Measurements from ENCODE around the gene MTF1.
"Not testable (repeated sequence)": the region's sequence is repeated elsewhere in the genome, so short reads cannot be mapped to it uniquely, and the experiment has no call there.

The MTF1 gene

DNA sequence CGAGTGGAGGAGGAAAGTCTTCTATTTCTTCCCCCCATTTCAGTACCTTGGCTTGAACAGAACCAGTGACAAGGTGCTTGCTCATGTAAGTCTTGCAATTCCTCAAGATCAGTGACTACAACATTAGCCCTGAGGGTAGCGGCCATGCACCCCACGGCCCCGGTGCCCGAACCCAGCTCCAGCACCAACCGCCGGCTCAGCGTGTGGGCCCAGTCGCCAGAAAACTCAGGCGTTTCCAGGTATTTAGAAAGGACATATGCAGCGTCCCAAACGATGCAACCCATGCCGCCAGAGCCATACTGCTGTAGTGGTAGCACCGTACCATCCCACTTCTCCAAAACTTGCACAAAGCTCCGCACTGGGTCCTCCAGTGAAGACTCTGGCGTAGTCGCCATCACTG lies 76.9 kb downstream of the MTF1 start:
- DNase-seq: no peak

DNA sequence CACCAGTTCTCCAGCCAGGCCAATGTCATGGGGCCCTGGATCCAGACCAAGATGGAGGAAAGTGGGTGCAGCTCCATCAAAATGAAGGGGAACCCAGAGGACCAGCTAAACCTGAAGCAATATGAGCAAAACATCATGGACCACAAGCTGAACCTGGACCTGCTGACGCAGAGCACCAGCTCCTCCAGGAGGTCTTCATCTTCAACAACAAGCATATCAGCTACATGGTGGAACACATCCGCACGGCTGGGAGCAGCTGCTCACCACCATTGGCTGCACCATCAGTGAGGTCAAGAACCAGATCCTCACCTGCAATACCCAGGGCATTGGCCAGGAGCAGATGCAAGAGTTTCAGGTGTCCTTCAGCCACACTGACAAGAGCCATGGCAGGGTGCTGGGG lies 80.7 kb downstream of the MTF1 start:
- DNase-seq: no peak

DNA sequence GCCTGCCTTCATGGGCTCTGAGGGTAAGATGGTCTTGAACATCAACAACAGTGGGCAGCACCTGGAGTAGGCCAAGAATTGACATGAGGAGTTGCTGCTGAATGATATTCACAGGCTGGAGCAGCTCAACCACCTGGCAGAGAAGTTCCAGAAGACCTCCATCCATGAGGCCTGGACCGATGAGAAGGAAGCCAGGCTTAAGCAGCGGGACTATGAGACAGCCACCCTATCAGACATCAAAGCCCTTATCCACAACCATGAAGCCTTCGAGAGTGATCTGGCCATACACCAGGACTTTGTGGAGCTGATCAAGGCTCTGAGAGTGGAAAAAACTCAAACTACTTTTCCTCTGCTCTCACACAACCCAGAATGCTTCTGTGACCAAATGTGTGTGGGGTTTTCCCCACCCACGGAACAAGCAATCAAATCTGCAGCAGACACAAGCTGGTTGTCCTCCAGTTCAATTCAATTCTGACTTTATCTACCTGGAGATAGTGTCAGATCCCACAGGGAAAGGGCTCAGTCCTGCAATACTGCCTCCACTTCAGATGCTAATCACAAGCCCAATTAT lies 82.4 kb downstream of the MTF1 start:
- DNase-seq: no peak

DNA sequence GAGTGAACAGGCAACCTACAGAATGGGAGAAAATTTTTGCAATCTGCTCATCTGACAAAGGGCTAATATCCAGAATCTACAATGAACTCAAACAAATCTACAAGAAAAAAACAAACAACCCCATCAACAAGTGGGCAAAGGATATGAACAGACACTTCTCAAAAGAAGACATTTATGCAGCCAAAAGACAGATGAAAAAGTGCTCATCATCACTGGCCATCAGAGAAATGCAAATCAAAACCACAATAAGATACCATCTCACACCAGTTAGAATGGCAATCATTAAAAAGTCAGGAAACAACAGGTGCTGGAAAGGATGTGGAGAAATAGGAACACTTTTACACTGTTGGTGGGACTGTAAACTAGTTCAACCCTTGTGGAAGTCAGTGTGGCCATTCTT lies 88.0 kb downstream of the MTF1 start:
- not testable (repeated sequence) for DNase-seq

DNA sequence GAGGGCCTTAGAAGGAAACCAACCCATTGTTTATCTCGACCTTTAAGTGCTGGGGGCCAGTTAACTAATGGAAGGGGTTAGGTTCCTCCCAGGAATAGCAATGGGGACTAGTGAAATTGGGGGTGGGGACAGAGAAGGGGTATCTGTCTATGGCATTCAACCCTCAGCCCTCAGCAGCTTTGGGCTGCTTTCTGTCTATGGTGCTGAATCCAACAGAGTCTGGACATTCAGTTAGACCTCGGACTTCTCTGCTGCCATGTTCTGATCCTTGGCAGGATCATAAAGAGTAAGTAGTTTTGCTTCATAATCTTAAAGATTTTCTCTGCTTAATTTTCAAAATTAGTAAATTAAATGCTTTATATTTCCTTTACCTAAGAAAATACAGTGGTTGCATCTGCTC lies 91.9 kb downstream of the MTF1 start:
- no peak for DNase-seq

DNA sequence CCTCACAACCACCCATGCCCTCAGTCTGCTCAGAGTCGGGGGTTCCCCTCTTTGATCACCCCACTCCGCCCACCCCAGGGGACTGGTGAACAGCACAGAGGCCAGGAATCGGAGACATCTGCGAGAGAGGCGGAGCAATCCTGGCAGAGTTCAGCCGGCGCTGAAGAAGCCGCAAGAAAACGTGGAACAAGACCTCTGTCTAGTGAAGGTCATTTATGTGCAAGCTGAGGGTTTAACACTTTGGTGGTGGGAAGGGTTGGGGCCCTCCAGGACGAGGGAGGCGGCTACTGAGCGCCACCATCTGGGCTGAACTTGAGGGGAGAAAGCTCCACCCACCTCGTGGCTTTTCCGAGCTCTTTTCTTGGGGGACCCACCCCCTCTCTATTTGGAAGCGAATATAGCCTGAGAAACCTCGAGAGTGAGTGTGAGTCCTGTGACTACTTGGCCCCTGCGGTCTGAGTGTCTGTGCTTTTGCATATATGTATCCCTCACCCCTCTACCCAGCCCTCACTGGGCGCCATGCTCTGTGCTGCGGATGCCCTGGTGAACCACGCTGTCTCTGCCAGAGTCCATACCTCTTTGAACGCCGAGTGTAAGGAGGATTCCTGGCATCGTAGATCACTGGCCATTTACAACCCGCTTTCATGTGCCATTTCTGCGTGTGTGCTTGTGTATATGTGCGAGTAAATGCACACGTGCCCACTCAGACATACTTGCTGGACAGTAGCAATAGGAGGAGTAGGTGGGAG lies 93.3 kb downstream of the MTF1 start:
- no peak for DNase-seq

DNA sequence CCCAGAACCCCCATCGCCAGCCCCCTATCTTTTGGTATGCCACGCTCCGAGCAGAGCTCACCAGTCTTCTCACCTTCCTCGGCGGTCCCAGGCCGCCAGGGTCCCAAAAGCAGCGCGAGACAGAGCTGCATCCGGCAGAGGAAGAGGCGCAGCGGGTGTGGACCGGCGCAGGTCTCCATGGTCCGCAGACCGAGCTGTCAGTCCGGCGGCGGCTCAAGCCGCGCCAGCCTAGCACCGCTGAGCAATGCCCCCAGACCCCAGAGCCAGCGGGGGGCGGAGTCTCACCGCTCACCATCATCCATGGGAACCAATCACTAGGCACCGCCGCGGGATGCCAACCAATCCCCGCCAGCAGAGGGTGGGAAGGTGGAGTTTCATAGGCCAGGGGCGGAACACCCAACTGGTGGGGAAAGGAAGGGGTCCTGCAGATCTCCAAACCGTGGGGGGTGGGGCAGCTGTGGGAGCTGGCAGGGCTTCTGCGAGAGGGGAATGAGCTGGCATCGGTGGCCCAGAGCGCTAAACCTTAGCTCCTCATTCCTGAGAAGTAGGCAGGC lies 94.4 kb downstream of the MTF1 start, which contains the start of gene EPHA10:
Gene EPHA10 (minus strand): TSS at position 233 of the 554 bp plus-strand sequence. CDS start 54 bp downstream, at position 179.
- no peak for DNase-seq

DNA sequence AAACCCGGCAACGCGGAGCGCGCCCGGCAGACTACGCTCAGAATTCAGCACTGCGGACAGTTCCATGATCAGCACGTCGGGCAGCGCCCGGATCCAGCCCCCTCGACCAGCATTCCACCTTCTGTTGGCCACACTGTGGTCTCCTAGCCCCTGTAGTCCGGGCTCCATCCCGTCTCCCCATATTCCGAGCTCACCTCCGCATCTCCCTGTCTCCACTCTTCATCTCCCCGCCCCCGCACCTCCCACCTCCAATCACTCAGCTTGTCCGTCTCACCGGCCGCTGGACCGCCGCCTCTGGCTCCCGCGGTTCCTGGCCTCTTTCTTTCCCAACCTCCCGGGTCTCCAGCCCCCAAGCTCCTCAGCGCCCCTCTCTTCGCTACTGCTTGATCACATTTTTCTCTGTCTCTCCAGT lies 95.0 kb downstream of the MTF1 start:
- no peak for DNase-seq

DNA sequence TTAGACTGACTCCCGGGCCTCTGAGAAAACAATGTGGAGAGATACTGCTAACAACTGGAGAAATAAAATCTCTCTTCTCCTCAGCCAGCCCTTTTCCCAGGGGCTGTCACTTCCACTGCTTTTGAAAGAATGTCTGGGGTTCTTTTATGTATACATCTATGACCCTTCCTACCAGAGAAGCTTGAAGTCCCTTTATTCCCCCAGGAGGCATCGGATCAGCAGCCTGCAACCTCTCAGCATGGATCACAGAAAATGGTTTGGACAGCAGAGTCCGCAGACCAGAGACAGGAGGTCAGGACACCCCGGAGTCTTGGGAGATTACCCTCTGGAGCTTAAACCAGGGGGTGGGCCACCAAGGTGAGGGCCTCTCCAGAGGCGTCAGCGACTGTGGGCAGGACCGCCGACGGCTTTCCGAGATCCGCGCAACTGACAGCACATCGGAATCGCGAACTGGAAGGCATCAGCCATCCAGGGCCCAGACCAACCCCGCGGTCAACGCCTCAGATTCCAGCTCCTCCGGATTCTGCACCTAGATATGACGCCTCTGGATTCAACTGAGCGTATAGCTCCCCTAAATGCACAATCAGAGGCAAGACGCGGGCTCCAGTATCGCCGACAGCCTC lies 95.5 kb downstream of the MTF1 start:
- DNase-seq: no peak

DNA sequence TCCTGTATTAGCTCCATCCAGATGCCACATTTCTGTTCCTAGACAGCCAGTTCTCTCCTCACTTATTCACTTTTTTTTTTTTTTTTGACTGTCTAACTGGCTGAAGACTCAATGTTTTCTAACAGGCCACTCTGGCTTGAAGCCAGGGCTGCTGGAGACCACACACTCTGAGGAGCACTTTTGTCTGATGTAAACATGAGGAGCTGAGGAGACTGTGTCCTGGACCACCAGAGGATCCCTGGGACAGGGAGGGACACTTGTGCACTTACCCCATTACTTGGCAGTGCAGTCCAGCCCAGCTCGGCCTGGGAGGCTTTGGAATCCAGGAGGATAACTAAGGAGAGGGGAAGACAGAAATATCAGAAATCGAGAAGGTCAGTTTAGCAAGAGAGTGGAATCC lies 96.9 kb downstream of the MTF1 start:
- DNase-seq: no peak

DNA sequence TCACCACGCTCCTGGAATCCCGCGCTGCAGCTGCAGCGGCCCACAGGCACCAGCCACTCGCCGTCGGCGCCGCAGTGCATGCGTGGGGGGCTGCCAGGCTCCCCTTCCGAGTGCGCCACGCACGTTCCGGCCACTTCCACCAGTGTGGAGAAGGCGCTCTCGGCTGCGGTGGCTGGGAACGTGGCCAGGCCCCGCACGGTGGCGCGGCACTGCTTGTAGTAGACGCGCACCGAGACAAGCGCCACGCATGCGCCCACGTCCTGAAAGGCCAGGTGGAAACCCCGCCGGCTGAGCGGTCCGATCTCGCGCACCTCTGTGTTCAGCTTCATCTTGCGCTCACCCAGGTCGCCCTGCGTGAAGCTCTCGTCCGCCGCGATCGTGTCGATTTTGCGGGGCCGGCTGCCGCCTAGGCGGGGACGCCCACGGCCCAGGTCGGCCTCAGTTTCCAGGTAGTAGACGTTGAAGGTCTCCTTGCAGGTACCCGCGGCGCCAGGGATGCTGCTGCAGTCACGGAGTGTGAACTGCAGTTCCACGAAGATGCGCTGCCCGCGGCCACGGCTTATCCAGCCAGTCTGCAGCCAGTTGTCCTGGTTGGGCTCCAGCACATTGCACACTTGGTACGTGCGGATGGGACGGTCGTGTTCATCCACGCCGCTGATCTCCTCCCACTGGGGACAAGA lies 97.8 kb downstream of the MTF1 start:
- DNase-seq: no peak
